B cell (primary cell): ENCODE data around the gene RPL37. TPM values are rescaled to one million over a fixed set of nuclear protein-coding genes. Genes with fewer than 3 reads are reported as not detected.
"Not testable (repeated sequence)": the region's sequence is repeated elsewhere in the genome, so short reads cannot be mapped to it uniquely, and the experiment has no call there.

ENCODE experiments used
- ATAC-seq: fragments of 200-7000 bp; cut with Tn5 transposase; one replicate; pipeline ENCODE4 v1.10.0; 2021; ENCODE audit warnings: low read depth, mild to moderate bottlenecking, moderate number of reproducible peaks, moderate library complexity
- CTCF ChIA-PET: fragments of 350-600 bp; sonication (Branson Sonifier 250); formaldehyde crosslinking; loops from one replicate; lab custom pipeline; 2021; ENCODE audit warnings: antibody characterized with exemption, inconsistent platforms; lab: Charles Lee
- POLR2A ChIA-PET: fragments of 350-600 bp; sonication (Branson Sonifier 250); formaldehyde crosslinking; loops from one replicate; lab custom pipeline; 2021; ENCODE audit warnings: antibody characterized with exemption; lab: Charles Lee
- DNase-seq: peaks from one replicate; pipeline ENCODE4 v3.0.0; 2013
- H2AFZ ChIP-seq: 2 replicates; pipeline ENCODE4 v1.6.1; 2012; ENCODE audit warnings: mild to moderate bottlenecking, low read depth, low read length; ENCODE audit not compliant: insufficient read depth, poor library complexity, severe bottlenecking
- H3K27ac ChIP-seq, 2 donors: 1 replicate in 1 of 2; 2 replicates in 1 of 2; pipeline ENCODE4 v1.5.1; 2012 to 2013; ENCODE audit warnings: low read length in 2 of 2, mild to moderate bottlenecking in 2 of 2, moderate library complexity in 1 of 2
- H3K27me3 ChIP-seq, 4 experiments: fragments of 200-600 bp in 1 of 4; sonication (generic) in 1 of 4; replicated peaks in 1 of 4; 1 replicate in 2 of 4; 2 replicates in 2 of 4; pipeline versions ENCODE4 v1.6.1 to v1.7.0; 2013 to 2016; ENCODE audit warnings: low read length in 3 of 4, mild to moderate bottlenecking in 2 of 4, mixed read lengths in 1 of 4, moderate library complexity in 1 of 4; ENCODE audit not compliant: insufficient read depth in 4 of 4, control insufficient read depth in 3 of 4; ENCODE audit errors: control extremely low read depth in 1 of 4
- H3K36me3 ChIP-seq, 2 experiments: replicated peaks in 1 of 2; 1 replicate in 1 of 2; 2 replicates in 1 of 2; pipeline versions ENCODE4 v1.6.1 to v1.7.1; 2013; ENCODE audit warnings: low read length in 1 of 2; ENCODE audit not compliant: insufficient read depth in 2 of 2, control insufficient read depth in 1 of 2; ENCODE audit errors: control extremely low read depth in 1 of 2, extremely low read depth in 1 of 2
- H3K4me1 ChIP-seq, 2 donors: fragments of 200-600 bp in 1 of 2; sonication (generic) in 1 of 2; 1 replicate in 1 of 2; 2 replicates in 1 of 2; pipeline versions ENCODE4 v1.5.1 to v1.6.1; 2013 to 2017; ENCODE audit warnings: low read length in 2 of 2; ENCODE audit not compliant: control insufficient read depth in 2 of 2, insufficient read depth in 2 of 2
- H3K4me2 ChIP-seq: replicated peaks from 2 replicates; pipeline ENCODE3; 2012; ENCODE audit warnings: mild to moderate bottlenecking, low read depth, low read length; ENCODE audit not compliant: poor library complexity, severe bottlenecking
- H3K4me3 ChIP-seq, 5 experiments: fragments of 200-600 bp in 1 of 5; sonication (generic) in 1 of 5; 1 replicate in 3 of 5; 2 replicates in 2 of 5; pipeline versions ENCODE4 v1.5.1 to v1.7.0; 2011 to 2016; ENCODE audit warnings: low read length in 4 of 5, mild to moderate bottlenecking in 4 of 5, low read depth in 2 of 5, control low read depth in 1 of 5, moderate library complexity in 1 of 5; ENCODE audit not compliant: insufficient read depth in 1 of 5; ENCODE audit errors: control extremely low read depth in 1 of 5, extremely low read depth in 1 of 5
- H3K79me2 ChIP-seq: fragments of 200-600 bp; sonication (generic); one replicate; pipeline ENCODE4 v1.6.0; 2016; ENCODE audit warnings: low read length; ENCODE audit not compliant: control insufficient read depth, insufficient read depth
- H3K9ac ChIP-seq: fragments of 200-600 bp; sonication (generic); 2 replicates; pipeline ENCODE4 v1.6.1; 2017; ENCODE audit warnings: mild to moderate bottlenecking, low read length, moderate library complexity
- H3K9me3 ChIP-seq, 3 donors: one replicate each; pipeline versions ENCODE4 v1.6.1 to v1.7.1; 2013; ENCODE audit warnings: low read length in 2 of 3; ENCODE audit not compliant: control insufficient read depth in 2 of 3, insufficient read depth in 1 of 3; ENCODE audit errors: control extremely low read depth in 1 of 3
- H4K20me1 ChIP-seq: 2 replicates; pipeline ENCODE4 v1.6.0; 2012; ENCODE audit warnings: mild to moderate bottlenecking, low read length; ENCODE audit not compliant: insufficient read depth, control insufficient read depth, poor library complexity, severe bottlenecking
- H3K27ac Mint-ChIP-seq: one replicate; pipeline ENCODE4 v1.8.0; 2021; ENCODE audit warnings: mixed read lengths
- H3K27me3 Mint-ChIP-seq: one replicate; pipeline ENCODE4 v1.8.0; 2021; ENCODE audit warnings: mixed read lengths
- H3K4me1 Mint-ChIP-seq: one replicate; pipeline ENCODE4 v1.8.0; 2021; ENCODE audit warnings: mixed read lengths
- H3K4me3 Mint-ChIP-seq: one replicate; pipeline ENCODE4 v1.8.0; 2021; ENCODE audit warnings: mixed read lengths
- H3K9me3 Mint-ChIP-seq: one replicate; pipeline ENCODE4 v1.8.0; 2022; ENCODE audit warnings: mixed read lengths; ENCODE audit not compliant: insufficient read depth
- EZH2 ChIP-seq: IDR thresholded peaks from 2 replicates; pipeline ENCODE4 v1.6.1; 2012; ENCODE audit warnings: borderline replicate concordance, low read depth, mild to moderate bottlenecking, moderate library complexity, low read length; ENCODE audit not compliant: insufficient read depth, poor library complexity, severe bottlenecking
- WGBS: methylation state at CpG from one replicate; pipeline ENCODE4 v1.1.5; 2013; ENCODE audit warnings: missing lambda C conversion rate; ENCODE audit not compliant: insufficient coverage; 5-methylcytosine and 5-hydroxymethylcytosine counted together
- intact Hi-C: fragments of 100-400 bp; cut with micrococcal nuclease; formaldehyde crosslinking; loops from one replicate; pipeline ENCODE4 v1.10.0; 2022
- polyA minus RNA-seq: library from RNA; depleted of rRNA, polyadenylated mRNA; stranded (reverse); fragments of >200 nt; gene quantifications from 2 replicates; pipeline ENCODE4 v1.2.3, GENCODE V29; 2012
- polyA plus RNA-seq: library from polyadenylated mRNA; depleted of rRNA; stranded (reverse); fragments of >200 nt; gene quantifications from 2 replicates; pipeline ENCODE4 v1.2.3, GENCODE V29; 2012
- total RNA-seq, 2 donors: library from RNA; stranded (reverse); fragments of 120-200 nt in 1 of 2; gene quantifications; 1 replicate in 1 of 2; 2 replicates in 1 of 2; pipeline versions ENCODE4 v1.2.3 to v1.2.4, GENCODE V29; 2013 to 2022
- TF ChIP-seq, protein P1 (sequence below): fragments of 200-600 bp; IDR thresholded peaks from one replicate; pipeline ENCODE4 v1.8.0; 2022; ENCODE audit warnings: antibody characterized with exemption, mild to moderate bottlenecking

Gene RPL37
- 1,932 and 2,240 TPM in 2 replicates for total RNA-seq
- 3,693 TPM for total RNA-seq (2013)
- 141 and 173 TPM in 2 replicates for polyA plus RNA-seq
- polyA minus RNA-seq, result 1,479 and 4,084 TPM in 2 replicates

DNA sequence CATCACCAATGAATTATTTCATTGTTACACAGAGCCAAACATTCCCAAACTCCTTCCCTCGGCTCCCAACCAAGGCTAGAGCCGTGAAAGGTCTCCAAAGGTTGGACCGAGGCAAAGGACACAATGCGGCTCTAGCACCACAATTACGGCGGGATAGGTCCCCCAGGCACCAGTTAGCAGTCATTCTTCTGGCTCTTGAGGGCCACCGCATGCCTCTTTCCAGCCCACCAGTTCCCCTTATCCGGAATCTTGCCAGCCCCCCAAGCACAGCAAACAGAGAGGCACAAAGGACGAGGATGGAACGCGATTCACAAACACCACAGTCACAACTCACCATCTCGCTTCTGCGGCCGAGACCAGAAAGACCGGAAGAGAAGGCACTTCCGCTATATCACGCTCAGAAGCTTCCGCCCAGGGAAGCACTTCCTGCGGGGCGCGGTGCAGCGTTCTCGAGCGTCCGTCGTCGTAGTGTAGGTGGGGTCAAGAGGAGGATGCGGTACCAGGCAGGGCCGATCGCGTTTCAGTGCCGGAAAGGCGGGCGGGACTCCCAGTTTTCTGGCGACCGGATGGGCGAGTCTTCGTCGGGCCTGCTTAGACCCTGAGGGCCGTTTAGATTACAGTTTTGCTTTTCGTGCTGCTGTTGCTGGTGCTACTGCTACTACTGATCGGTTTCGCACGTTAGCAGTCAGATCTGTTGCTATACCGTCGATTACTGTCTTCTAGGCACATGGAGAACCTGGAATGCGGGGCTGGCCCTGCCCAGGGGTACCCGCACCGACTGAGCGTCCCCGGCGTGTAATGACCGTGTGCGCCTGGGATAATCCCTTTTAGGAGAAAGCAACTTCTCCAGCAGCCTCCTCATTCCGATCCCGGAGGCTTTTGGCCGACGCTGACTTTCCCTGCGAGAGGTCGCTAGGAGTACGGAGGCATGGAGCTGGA, at the start of gene RPL37:
Gene RPL37 (minus strand): TSS at position 374 of the 939 bp plus-strand sequence. CDS start 37 bp downstream, at position 337.
- H4K20me1 ChIP-seq, result peaks cover 22% of the 10 kb centered on the region
- peak within 1 kb of the TSS; percentile 90 for H3K9ac ChIP-seq
- ATAC-seq (peak; percentile 98), DNase-seq (peak; percentile 95)
- H3K79me2 ChIP-seq, result no peaks in the 10 kb centered on the region
- H3K4me1 ChIP-seq, result peaks cover 21 to 23% of the 10 kb centered on the region in 2 donors
- TF ChIP-seq, protein P1, sequence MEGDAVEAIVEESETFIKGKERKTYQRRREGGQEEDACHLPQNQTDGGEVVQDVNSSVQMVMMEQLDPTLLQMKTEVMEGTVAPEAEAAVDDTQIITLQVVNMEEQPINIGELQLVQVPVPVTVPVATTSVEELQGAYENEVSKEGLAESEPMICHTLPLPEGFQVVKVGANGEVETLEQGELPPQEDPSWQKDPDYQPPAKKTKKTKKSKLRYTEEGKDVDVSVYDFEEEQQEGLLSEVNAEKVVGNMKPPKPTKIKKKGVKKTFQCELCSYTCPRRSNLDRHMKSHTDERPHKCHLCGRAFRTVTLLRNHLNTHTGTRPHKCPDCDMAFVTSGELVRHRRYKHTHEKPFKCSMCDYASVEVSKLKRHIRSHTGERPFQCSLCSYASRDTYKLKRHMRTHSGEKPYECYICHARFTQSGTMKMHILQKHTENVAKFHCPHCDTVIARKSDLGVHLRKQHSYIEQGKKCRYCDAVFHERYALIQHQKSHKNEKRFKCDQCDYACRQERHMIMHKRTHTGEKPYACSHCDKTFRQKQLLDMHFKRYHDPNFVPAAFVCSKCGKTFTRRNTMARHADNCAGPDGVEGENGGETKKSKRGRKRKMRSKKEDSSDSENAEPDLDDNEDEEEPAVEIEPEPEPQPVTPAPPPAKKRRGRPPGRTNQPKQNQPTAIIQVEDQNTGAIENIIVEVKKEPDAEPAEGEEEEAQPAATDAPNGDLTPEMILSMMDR, result no peak
- TF ChIP-seq EZH2, result no peak
- peaks cover 0 to 7% (median 0%) of the 10 kb centered on the region in 3 donors for H3K9me3 ChIP-seq
- H3K36me3 ChIP-seq, result peaks cover 17 to 37% of the 10 kb centered on the region in 2 experiments
- Mint-ChIP-seq H3K9me3 (no peaks in the 10 kb centered on the region), H3K4me1 (peaks cover 43% of the 10 kb centered on the region), H3K4me3 (peak within 1 kb of the TSS; percentile 99), H3K27ac (peak within 1 kb of the TSS; percentile 98), H3K27me3 (no peaks in the 10 kb centered on the region)
- peak within 1 kb of the TSS; percentile 85 to 91 for H3K27ac ChIP-seq
- WGBS, result 8% methylated on average over 59 of the region's 61 CpGs
- H2AFZ ChIP-seq, result peak within 1 kb of the TSS; percentile 97
- intact Hi-C loops, result loop anchor here (1.0 to 10.0 kb wide), 7 partner anchors 37 to 1758 kb away; partner anchors contain the start of genes PRKAA1, PTGER4, RIMOC1 and TTC33
- peak within 1 kb of the TSS; percentile 82 for H3K4me2 ChIP-seq
- H3K27me3 ChIP-seq, result no peaks in the 10 kb centered on the region
- CTCF ChIA-PET, result interaction anchor here (1.8 kb wide), 1 partner anchor 36 kb away, joined by 4 read pairs; the partner anchor contains the start of gene PRKAA1
- POLR2A ChIA-PET, result interaction anchor here (0.6 to 1.4 kb wide), 2 partner anchors 37 to 791 kb away, joined by 3 to 4 read pairs; partner anchors contain the start of gene PRKAA1
- H3K4me3 ChIP-seq, result peak within 1 kb of the TSS; percentile 74 to 99 (median 89)

DNA sequence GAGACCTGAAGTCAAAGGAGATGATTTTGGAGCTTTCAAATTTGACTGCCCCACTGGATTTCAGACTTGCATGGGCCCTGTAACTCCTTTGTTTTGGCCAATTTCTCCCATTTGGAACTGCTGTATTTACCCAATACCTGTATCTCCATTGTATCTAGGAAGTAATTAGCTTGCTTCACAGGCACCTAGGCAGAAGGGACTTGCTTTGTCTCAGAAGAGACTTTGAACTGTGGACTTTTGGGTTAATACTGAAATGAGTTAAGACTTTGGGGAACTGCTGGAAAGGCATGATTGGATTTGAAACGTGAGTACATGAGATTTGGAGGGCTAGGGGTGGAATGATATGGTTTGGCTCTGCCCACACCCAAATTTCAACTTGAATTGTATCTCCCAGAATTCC, 48.0 kb upstream of the RPL37 start:
- 71% methylated on average over 1 of the region's 1 CpG for WGBS
- H3K27ac Mint-ChIP-seq, H3K9me3 ChIP-seq, H3K27ac ChIP-seq, H4K20me1 ChIP-seq, H2AFZ ChIP-seq, H3K36me3 ChIP-seq, CTCF ChIA-PET, H3K27me3 ChIP-seq, DNase-seq, ATAC-seq, H3K9me3 Mint-ChIP-seq, H3K4me3 Mint-ChIP-seq, H3K4me3 ChIP-seq, POLR2A ChIA-PET, intact Hi-C loops, H3K9ac ChIP-seq, H3K4me2 ChIP-seq, H3K79me2 ChIP-seq, H3K4me1 Mint-ChIP-seq, H3K4me1 ChIP-seq: not testable (repeated sequence)
- peaks cover 19% of the 10 kb centered on the region for H3K27me3 Mint-ChIP-seq
